Astrocyte of the spinal cord (primary cell): ENCODE data around the gene CYB561.

Experiments
- DNase-seq: peaks from one replicate; pipeline ENCODE4 v3.0.0; 2011; ENCODE audit warnings: low read depth, low spot score
- H3K4me3 ChIP-seq: 2 replicates; pipeline ENCODE4 v1.5.1; 2011; ENCODE audit warnings: low read depth, mild to moderate bottlenecking, low read length, moderate library complexity
- in situ Hi-C: cut with HindIII; loops from 2 replicates; pipeline ENCODE4 v1.10.0; 2017; ENCODE audit warnings: low sequenced_read_pairs
- TF ChIP-seq, protein P1 (sequence below): IDR thresholded peaks from 2 replicates; pipeline ENCODE4 v1.5.1; 2012; ENCODE audit warnings: low read depth, mild to moderate bottlenecking, low read length, inconsistent platforms

The CYB561 gene

GRCh38 chr17:63435681-63436522 lies 10.2 kb downstream of the CYB561 start:
- TF ChIP-seq, protein P1, sequence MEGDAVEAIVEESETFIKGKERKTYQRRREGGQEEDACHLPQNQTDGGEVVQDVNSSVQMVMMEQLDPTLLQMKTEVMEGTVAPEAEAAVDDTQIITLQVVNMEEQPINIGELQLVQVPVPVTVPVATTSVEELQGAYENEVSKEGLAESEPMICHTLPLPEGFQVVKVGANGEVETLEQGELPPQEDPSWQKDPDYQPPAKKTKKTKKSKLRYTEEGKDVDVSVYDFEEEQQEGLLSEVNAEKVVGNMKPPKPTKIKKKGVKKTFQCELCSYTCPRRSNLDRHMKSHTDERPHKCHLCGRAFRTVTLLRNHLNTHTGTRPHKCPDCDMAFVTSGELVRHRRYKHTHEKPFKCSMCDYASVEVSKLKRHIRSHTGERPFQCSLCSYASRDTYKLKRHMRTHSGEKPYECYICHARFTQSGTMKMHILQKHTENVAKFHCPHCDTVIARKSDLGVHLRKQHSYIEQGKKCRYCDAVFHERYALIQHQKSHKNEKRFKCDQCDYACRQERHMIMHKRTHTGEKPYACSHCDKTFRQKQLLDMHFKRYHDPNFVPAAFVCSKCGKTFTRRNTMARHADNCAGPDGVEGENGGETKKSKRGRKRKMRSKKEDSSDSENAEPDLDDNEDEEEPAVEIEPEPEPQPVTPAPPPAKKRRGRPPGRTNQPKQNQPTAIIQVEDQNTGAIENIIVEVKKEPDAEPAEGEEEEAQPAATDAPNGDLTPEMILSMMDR: no peak
- no peak for DNase-seq

DNA sequence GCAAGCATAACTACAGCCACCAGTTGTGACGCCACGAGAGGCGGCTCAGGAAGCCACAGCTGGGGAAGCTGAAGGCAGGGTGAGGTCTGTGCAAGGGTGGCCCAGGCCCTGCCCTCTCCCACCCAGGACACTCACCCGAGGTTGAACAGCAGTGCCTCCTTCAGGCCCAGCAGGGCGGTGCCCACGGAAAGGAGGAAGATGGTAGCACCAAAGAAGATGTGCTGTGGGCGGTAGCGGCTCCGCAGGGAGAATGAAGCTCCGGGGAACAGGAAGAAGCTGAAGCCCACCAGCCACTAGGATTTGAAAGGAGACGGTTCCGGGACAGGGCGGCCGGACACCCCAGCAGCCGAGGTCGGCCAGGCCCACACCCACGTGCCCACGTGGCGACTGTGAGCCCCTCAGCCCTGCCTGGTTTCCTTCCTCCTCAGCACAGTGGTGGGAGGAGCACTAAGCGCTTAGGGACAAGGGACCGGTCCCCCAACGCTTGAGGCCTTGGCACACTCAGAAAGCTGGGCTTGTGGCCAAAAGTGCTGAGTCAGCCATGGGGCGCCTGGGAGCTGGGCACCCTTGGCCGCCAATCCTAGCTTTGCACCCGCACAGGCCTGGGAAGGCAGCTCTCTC lies 11.0 kb downstream of the CYB561 start:
- in situ Hi-C loops: no loop called here
- peak; percentile 29 for DNase-seq
- TF ChIP-seq, protein P1: no peak
- no peak overlapping the region for H3K4me3 ChIP-seq

More at GRCh38 chr17:63435681-63436522, 10.2 kb downstream of the CYB561 start:
- in situ Hi-C loops: no loop called here
- no peak overlapping the region for H3K4me3 ChIP-seq

DNA sequence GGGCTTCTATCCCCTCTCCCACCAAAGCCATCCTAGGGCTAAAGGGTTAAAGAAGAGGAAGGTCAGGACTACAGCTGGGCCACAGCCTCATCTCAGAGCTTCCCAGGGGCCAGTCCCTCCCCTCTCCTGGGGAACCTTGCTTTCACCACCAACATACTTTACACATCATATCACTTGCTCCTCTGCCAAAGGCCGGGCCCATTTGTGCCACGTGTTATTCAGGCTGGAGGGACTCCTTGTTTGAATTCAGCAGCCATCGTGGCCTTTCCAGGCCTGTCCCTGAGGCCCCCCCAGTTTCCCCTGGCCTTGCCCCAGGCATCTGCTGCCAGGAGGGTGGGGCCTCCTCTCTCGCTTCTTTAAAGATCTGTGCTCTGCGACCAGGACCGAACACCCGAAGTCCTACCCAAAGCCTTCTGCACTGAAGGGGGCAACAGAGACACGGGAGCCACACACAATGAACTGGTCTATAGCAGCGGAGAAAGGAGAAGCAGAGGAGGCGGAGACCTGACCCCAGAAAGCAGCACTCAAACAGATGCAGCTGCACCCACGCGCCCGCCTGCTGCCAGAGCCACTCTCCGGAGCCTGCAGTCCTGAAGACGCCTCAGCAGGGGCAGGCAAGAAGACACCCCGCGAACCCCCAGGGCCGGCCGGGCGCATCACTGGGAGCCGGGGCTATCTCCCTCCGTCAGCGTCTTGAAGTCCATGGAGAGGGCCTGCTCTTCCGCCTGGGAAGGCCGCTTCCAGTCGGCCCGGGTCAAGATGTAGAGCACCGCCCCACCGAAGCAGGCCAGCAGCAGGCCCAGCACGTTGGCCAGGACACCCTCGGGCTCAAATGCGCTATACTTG lies 12.1 kb downstream of the CYB561 start:
- H3K4me3 ChIP-seq: no peak overlapping the region
- TF ChIP-seq, protein P1: peak; percentile 5
- in situ Hi-C loops: no loop called here
- peak; percentile 94 for DNase-seq

- no peak overlapping the region for H3K4me3 ChIP-seq
- DNase-seq: peak; percentile 67
- TF ChIP-seq, protein P1: no peak
- in situ Hi-C loops: no loop called here
These were observed 13.9 kb downstream of the CYB561 start for GRCh38 chr17:63431939-63432804.

- in situ Hi-C loops: no loop called here
- no peak for DNase-seq
- H3K4me3 ChIP-seq: no peak overlapping the region
- TF ChIP-seq, protein P1: no peak
These were observed 14.5 kb downstream of the CYB561 start for GRCh38 chr17:63431618-63431938.

GRCh38 chr17:63430223-63430622 lies 15.9 kb downstream of the CYB561 start:
- TF ChIP-seq, protein P1: no peak
- H3K4me3 ChIP-seq: no peak overlapping the region
- in situ Hi-C loops: no loop called here
- no peak for DNase-seq
